Esophagus mucosa (tissue), 1 donor: Measurements from ENCODE around the gene STAG1. TPM values are rescaled to one million over a fixed set of nuclear protein-coding genes. Genes with fewer than 3 reads are reported as not detected.
"Not testable (repeated sequence)": the region's sequence is repeated elsewhere in the genome, so short reads cannot be mapped to it uniquely, and the experiment has no call there.

ENCODE experiments used
- ATAC-seq: fragments of 200-7000 bp; cut with Tn5 transposase; one replicate; pipeline ENCODE4 v1.9.1; 2020
- total RNA-seq: library from RNA; stranded (reverse); gene quantifications from one replicate; pipeline ENCODE4 v1.2.4, GENCODE V29; 2023
- donor health status: DM: yes; HTN: yes; CAD: no.

STAG1 gene
- total RNA-seq, 1 donor from 2014 or later = 19.3 TPM

GRCh38 chr3:136380530-136380929 lies 371.6 kb downstream of the STAG1 start:
- no peak for ATAC-seq

DNA sequence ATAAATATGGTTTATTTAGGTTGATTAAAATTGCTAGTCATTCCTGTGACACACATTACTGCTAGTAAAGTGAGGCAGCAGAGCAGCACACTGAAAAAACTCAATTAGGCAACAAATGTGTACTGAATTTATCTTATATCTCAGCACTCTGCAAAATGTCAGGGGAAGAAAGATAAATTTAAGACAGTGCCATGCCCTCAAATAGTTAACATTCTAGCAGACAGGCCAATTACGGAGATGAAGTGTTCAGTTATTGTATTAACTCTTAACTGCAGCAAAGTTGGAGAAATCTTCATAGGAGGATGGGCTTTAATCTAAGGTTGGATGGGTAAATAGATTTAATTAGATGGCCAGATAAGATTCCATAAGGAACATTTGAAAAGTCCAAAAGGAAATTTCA lies 374.2 kb downstream of the STAG1 start:
- ATAC-seq = no peak

- no peak for ATAC-seq
Measured at GRCh38 chr3:136377508-136377907, 374.7 kb downstream of the STAG1 start.

DNA sequence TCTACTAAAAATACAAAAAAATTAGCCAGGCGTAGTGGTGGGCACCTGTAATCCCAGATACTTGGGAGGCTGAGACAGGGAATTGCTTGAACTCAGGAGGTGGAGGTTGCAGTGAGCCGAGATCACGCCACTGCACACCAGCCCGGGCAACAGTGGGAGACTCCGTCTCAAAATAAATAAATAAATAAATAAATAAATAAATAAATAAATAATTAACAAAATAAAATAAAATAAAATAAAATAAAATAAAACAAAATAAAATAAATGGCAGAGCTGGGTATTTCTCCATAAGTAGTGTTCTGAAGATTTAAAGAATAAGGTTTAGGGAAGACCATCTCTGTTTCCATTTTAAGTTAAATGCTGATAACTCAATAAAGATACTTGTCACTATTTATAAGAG lies 376.4 kb downstream of the STAG1 start:
- ATAC-seq = not testable (repeated sequence)

DNA sequence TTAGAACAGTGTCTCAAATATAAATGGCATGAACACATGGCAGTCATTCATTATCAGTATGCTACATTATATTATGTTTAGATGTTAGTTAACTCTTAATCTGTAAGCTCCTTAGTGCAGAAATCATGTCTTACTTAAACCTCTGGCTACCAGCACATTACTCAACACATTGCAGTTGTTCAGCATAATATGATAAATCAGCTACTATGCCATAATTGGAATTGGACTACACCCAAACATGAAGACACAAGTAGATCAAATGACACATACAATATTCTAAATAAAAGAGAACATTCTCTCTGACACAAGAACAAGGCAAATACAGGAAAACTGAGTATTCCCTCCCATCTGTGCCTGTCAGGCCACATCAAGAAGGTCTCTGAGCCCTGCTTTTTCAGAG lies 385.9 kb downstream of the STAG1 start:
- no peak for ATAC-seq

DNA sequence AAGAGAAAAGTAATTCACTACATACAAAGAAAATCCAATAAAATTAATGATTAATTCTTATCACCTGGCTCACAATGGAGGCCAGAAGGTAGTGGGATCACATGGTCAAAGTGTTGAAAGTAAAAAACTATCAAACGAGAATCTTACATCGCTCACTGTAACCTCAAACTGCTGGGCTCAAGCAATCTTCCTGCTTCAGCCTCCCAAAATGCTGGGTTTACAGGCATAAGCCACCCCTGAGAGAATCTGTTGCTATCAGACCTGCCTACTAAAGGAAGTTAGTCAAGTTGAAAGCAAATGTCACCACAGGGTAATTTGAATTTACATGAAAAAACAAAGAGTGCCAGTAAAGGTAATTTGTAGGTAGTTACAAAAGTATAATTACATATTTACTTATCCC lies 398.7 kb downstream of the STAG1 start:
- no peak for ATAC-seq

DNA sequence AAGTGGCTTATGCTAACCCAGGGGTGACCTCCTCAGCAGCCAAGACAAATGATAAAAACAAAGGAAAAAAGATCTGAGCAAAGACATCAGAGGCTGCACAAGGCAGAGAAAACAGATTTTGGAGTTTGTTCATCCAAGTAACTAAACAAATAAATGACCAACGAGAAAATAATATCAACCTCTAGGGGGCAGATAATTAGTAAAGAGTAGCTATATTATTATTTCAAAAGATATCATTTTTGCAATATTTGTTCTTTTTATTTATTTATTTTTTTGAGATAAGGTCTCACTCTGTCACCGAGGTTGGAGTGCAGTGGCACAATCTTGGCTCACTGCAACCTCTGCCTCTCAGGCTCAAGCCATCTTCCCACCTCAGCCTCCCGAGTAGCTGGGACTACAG lies 400.3 kb downstream of the STAG1 start:
- no peak for ATAC-seq

DNA sequence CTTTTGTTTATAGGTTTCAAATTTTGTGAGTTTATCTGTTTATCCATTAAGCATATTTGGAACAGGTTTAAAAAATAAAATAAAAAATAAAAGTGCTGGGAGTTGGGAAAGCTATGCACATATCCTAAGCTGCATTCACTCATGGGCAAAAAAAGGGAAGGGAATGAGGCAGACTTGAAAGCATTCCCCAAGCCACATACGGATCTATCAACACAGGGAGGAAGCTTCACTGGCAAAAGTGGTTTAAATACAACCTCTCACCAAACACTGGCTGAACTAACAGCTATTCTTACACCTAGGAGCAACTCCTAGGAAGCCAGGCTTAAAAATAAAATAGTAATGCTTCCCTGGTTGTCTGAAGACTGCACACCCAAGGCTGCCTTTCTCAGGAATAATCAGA lies 400.8 kb downstream of the STAG1 start:
- no peak for ATAC-seq

DNA sequence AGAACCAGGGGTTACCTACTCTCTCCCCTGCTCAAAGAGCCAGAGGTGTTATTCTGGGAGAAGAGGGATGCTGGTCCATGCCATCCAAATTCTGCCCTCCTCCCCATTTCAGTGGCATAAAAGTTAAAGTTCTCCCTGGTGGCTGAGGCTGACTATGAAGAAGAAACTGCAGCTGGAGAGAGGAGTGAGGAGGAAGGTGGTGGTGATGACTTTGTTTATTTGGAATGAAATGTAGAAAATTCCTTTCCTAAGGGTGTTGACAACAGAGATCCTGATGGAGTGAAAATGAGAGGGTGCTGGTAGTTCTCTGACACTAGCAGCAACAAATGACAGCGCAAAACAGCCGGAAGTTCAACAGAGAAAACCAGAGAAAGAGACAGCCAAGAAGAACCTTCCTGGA lies 401.6 kb downstream of the STAG1 start:
- ATAC-seq = no peak

- ATAC-seq = peak; percentile 26
Measured at GRCh38 chr3:136350132-136350531, 402.0 kb downstream of the STAG1 start.

DNA sequence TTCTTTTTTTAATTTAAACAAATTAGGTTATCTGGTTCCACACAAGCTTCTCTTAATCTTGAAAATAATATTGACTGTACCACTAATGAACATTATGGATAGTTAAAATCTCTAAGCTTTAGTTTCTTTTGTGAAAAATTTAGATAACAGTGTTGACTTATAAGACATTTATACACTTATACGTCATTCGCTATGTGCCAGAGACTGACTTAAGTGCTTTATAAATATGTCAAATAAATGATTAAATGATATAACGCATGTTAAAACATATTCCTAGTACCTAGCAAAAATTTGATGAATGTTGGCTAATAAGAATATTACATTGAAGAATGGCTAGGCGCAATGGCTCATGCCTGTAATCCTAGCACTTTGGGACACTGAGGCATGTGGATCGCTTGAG lies 405.7 kb downstream of the STAG1 start:
- no peak for ATAC-seq

DNA sequence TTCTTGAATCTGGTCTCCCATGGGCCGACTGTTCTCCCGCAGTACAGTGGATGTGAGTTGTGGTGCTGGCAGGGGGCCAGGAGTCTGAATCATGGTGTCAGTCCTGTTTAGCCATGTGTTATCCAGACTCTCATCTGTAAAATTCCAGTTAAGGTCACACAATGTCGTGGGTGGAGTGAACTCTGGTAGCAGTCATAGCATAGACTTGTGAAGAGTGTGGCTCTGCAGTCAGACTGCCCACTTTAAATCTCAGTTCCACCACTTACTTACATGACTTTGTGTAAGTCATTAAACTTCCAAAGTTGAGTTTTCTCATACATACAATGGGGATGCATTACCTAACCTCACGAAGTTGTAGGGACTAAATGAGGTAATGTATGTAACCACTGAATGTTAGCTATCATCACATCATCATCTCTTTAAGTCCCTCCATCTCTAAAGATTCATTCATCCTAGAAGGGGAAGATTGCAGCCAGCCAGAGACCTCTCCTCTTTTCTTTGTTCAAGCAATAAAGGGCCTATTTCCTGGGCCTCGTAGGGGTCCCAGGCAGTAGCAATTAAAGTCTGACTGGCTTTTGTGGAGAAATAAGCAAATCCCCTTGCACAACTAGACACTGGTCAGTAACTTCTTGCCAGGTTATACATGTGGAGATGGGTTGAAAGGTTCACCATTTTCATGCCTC lies 408.2 kb downstream of the STAG1 start:
- ATAC-seq = peak; percentile 91

DNA sequence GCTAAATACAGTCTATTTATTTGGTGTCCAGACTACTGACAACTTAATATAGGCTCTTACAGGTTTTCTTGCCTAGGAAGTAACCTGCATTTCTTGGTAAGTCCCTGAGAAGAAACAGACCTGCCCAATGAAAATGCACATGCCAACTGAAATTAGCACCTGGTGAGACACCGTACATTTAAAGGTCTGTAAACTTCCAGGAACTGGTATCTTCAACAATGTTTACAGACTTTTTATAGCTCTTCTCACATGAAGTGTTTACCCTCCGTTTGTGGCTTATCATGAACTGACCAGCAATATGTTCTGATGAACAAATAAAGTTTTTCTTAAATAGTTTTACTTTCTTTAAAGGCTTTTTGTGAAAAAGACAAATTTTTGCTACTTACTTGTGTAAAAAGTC lies 408.7 kb downstream of the STAG1 start:
- no peak for ATAC-seq

DNA sequence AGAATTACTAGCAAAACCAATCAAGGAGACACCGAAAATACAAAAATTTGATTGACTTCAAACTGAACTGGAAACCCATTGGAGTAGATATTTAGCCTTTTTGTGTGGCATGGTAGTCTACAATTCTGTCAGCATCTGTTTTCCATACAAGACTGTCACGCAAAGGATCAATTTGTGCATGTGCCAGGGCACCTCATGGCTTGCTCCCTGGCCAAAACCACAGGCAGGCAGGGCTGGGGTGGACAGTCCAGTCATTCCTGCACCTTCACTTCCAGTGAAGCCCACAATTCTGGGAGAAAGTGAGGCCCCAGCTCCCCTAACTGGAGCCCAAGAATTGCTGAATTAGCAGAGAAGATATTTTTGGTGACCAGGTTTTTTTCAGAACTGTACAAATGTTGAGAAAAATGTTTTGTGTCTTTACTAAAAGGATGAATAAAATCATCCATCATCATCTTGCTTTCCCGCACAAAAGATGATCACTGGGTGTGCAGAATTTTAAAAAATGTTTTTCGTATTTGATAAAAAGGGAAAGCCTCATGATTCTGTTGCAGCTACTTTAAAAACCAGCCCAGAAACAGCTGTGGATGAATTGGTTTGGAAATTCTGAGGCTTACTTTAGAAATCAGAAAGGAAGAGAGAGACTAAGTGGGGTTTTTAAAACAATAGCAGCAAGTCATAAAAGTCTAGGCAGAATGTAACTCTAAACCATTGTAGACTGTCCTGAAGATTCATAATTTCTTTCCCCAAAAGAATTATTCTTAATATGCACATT lies 415.7 kb downstream of the STAG1 start:
- no peak for ATAC-seq

GRCh38 chr3:136334726-136335125 lies 417.5 kb downstream of the STAG1 start:
- not testable (repeated sequence) for ATAC-seq

DNA sequence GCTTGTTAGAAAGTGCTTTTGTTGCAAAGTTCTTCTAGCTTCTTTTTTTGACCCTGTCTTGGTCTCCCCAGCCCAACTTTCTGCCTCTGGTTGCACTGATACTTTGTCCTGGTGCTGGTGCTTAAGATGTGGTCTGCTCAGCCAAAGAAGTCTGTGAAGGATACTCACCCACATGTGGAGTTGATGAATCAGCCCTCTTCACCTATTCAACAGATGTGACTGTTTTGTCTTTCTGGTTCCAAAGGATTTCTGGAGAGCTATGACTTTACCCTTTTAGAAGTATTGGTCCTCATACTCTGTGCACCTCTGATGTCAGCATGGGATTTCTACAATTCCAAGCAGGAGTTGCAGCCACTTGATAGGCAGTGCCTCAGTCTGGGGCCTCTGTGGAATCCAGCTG lies 418.0 kb downstream of the STAG1 start:
- no peak for ATAC-seq

DNA sequence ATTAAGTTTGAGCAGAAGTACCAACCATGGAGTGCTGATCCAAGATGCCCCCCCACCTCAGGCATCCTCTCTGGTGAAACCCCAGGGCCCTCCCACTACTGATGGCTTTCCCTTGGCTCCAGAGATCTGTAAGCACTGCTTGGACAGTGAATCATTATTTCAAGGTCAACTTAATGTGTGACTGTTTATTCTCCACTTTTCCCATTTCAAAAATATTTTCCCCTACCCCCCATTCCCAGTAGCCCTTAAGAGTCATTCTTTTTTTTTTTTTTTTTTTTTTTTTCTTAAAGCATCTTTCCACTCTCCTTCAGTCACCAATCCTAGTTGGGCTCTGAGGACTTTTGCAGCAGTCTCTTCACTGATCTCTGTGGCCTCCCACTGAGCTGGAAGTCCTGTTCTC lies 419.4 kb downstream of the STAG1 start:
- no peak for ATAC-seq

DNA sequence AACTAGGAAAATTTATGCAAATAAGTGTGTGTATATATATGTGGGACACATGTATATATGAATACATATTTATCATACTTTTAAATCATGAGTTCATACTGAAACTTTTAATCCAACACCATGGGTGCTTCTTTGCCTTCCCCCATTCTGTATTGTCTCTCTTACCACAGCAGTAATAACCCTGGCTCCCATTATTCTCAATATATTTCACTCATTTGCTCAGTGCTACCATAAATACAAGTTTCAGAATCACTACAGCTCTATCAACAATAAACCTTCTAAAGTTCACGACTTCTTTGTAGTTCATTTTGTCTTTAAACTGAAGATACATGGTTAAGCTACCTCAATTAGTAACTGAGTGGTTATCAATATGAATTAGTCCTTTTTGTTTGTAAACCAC lies 419.9 kb downstream of the STAG1 start:
- ATAC-seq = no peak

- no peak for ATAC-seq
Measured at GRCh38 chr3:136330900-136331299, 421.3 kb downstream of the STAG1 start.

GRCh38 chr3:136329593-136329992 lies 422.6 kb downstream of the STAG1 start:
- no peak for ATAC-seq

- no peak for ATAC-seq
Measured at GRCh38 chr3:136327671-136328070, 424.5 kb downstream of the STAG1 start.

DNA sequence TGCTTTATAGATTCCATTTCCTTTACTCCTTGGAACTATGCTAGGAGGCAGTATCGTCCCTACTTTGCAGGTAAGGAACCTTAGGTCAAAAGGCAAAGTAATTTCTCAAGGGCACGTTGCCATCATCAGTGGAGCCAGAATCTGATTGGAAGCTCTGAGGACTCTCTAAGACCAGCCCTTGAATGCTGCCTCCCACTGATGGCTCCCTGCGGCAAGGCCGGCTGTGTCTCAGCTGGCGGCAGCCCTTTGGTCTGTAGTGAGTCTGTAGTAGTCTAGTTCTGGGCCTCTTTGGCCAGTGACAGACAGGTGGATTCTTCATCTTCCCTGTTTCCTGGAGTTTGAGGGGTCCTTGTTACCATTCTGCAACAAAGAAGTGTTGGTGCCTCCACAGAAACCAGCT lies 425.9 kb downstream of the STAG1 start:
- no peak for ATAC-seq

DNA sequence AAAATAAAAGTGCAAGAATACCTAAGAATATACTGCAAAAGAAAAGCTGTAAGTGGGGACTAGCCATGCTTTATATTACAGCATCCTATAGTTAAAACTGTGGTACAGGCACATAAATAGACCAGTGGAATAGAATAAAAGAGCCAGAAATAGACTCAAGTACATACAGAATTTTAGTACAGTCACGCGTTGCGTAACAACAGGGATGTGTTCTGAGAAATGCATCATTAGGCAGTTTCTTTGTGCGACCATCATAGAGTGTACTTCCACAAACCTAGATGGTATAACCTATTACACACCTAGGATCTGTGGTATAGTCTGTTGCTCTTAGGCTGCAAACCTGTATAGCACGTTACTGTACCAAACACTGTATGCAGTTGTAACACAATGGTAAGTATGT lies 440.2 kb downstream of the STAG1 start:
- ATAC-seq = no peak

DNA sequence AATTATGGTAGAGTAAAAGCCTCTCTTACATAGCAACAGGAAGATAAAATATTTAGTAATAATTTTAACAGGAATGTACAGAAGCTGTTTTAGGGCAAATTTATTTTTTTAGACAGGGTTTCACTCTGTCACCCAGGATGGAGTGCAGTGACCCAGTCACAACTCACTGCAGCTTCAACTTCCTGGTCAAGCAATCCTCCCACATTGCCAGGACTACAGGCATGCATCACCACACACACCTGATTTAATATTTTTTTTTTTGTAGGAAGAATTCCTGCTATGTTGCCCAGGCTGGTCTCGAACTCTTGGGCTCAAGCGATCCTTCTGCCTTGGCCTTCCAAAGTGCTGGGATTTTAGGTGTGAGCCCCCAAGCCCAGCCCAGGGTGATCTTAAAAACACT lies 440.9 kb downstream of the STAG1 start:
- no peak for ATAC-seq

GRCh38 chr3:136305879-136306278 lies 446.3 kb downstream of the STAG1 start:
- ATAC-seq = no peak
